OCI-LY7 (cell line): ENCODE results near the gene PRSS2.

Experiments
- CTCF ChIP-seq: fragments of 200-600 bp; sonication (generic); conservative IDR thresholded peaks from 2 replicates; pipeline ENCODE4 v1.5.1; 2014; ENCODE audit warnings: mild to moderate bottlenecking, antibody characterized with exemption, low read length, moderate library complexity, mixed read lengths
- EZH2phosphoT487 ChIP-seq: fragments of 200-600 bp; sonication (generic); IDR thresholded peaks from 2 replicates; pipeline ENCODE4 v1.6.1; 2018; ENCODE audit warnings: low read depth, borderline replicate concordance, mild to moderate bottlenecking, mixed run types, antibody characterized with exemption, low read length, moderate library complexity, mixed read lengths

GRCh38 chr7:142803901-142804300 lies 33.1 kb downstream of the PRSS2 start:
- TF ChIP-seq CTCF (no peak), EZH2phosphoT487 (no peak)
